ENCODE measurements around the gene REPS2.

DNA sequence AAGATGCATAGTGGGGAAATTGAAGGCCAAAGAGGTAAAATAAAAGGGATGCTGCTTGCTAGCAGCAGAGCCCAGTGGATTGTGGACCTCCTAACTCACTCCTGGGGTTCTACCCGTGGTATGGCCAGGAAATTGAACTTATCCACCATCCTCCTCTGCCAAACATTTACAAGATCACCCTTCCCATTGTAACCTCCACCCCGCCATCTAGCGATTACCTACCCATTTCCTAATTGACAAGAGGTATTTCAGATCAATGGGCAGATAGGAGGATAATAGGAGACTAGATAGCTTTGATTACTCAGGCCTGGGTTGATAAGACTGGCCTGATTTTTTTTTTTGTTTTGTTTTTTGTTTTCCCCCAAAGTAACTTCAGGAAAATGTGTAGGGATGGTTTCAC lies 67.8 kb downstream of the REPS2 start:
- no peak for TF ChIP-seq CTCF (conservative IDR thresholded peaks at IDR 0.05; ENCODE audit: low read depth, low read length)
- TF ChIP-seq EZH2 (IDR thresholded peaks at IDR 0.05; ENCODE audit: borderline replicate concordance, low read depth, low read length, poor library complexity, severe bottlenecking) = no peak

Data from A673 (cell line).